ENCODE measurements around the gene ARHGEF39. TPM values are rescaled to one million over a fixed set of nuclear protein-coding genes. Genes with fewer than 3 reads are reported as not detected.

Gene ARHGEF39
- total RNA-seq, 2 experiments from 2014 or later = 16.0 to 19.9 TPM

DNA sequence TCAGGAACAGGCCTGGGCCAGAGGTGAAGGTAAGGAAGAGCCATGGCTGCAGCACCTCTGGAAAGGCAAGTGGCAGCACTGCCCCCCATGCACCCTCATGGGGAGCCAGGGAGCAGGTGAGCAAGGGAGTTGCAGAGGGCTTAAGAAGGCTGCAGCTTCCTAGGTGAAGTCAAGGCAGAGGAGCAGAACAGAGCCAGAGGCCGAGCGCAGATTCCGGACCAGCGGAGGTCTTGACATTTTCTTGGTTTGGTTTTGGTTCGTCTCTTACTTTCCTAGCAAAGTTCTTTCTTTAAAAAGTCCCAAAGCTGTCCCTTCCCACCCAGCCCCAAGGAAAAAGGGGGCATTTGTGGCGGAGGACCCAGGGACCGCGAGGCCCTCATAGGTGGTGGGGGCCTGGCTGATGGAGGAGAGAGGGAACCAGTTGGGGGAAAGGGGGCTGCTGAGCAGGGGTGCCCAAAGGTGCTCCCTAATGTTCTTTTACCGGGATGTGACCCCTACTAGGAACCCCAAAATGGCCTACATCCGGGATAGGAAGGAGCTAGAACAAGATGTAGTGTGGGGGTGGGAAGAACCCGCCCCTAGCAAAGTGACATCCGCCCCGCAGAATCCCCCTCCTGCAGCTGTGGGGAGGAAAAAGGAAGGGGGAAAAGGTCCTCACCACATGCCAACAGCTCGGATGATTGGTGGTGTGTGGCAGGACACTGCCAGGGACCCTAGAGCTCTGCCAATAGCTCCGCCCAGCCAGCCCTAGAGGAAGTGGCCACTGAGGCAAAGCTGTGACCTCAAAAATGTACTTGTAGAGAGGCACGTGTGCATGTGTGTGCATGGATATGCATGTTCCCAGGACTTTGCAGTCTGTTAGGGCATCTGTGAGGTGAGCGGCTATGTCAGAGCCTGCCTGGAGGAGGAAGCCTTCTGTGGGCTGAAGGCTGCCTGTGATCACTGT lies 45.9 kb downstream of the ARHGEF39 start:
- CTCF ChIA-PET = interaction anchor here (0.7 to 2.8 kb wide), 14 partner anchors 8 to 719 kb away, joined by 3 to 39 read pairs (median 8); partner anchors contain the start of genes ARHGEF39, CCDC107, RMRP and SIT1
- Mint-ChIP-seq H3K27me3 (no peaks in the 10 kb centered on the region), H3K36me3 (ENCODE audit: low read depth) (no peaks in the 10 kb centered on the region), H3K9me3 (no peaks in the 10 kb centered on the region), H3K27ac (peak overlapping the region; percentile 96), H3K4me3 (peak overlapping the region; percentile 86), H3K4me1 (ENCODE audit: low read depth) (peaks cover 53% of the 10 kb centered on the region)
- POLR2A ChIA-PET = interaction anchor here (0.6 to 2.8 kb wide), 15 partner anchors 8 to 113 kb away, joined by 3 to 13 read pairs (median 7); partner anchors contain the start of genes ARHGEF39, CREB3, TESK1 and TLN1
- ATAC-seq (peak; percentile 74), DNase-seq (peak; percentile 89)
- intact Hi-C loops (cut with micrococcal nuclease) = loop anchor here (2.0 kb wide), 1 partner anchor 30 kb away; no protein-coding TSS in a partner anchor
- TF ChIP-seq CTCF (IDR thresholded peaks at IDR 0.05) = no peak

GRCh38 chr9:35618325-35618727 lies 46.7 kb downstream of the ARHGEF39 start, which contains the start of gene CD72:
Gene CD72 (minus strand): TSS chr9:35618413. CDS start chr9:35618303, 110 bp downstream.
- TF ChIP-seq CTCF (IDR thresholded peaks at IDR 0.05) = no peak
- Mint-ChIP-seq H3K4me1 (ENCODE audit: low read depth) (peaks cover 53% of the 10 kb centered on the region), H3K9me3 (no peaks in the 10 kb centered on the region), H3K27ac (peak within 1 kb of the TSS; percentile 96), H3K4me3 (peak within 1 kb of the TSS; percentile 86), H3K27me3 (no peaks in the 10 kb centered on the region), H3K36me3 (ENCODE audit: low read depth) (no peaks in the 10 kb centered on the region)
- intact Hi-C loops (cut with micrococcal nuclease) = loop anchor here (2.0 kb wide), 1 partner anchor 30 kb away; no protein-coding TSS in a partner anchor
- CTCF ChIA-PET = interaction anchor here (1.9 to 4.1 kb wide), 4 partner anchors 13 to 29 kb away, joined by 5 to 44 read pairs (median 11); partner anchors contain the start of genes SIT1 and TESK1
- POLR2A ChIA-PET = interaction anchor here (0.5 to 3.6 kb wide), 6 partner anchors 10 to 47 kb away, joined by 3 to 18 read pairs (median 9); partner anchors contain the start of genes ARHGEF39 and TESK1
- ATAC-seq = no peak
- DNase-seq = no peak

DNA sequence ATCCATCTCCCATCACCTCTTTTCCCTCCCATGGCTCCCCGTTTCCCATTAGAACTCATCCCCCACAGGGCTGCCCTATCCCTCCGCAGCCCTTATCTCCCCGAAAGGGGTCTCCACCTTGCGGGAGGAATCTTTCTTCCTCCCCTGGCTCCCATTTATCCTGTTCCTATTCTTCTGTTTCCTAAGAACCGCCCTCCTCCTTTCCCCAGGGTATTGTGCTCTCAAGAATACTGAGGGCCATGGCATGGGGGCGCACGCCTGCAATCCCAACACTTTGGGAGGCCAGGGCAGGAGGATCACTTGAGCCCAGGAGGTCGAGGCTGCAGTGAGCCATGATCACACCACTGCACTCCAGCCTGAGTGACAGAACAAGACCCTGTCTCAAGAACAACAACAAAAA lies 47.4 kb downstream of the ARHGEF39 start:
- intact Hi-C loops (cut with micrococcal nuclease) = no loop called here
- POLR2A ChIA-PET = interaction anchor here (0.5 to 3.6 kb wide), 6 partner anchors 12 to 74 kb away, joined by 3 to 18 read pairs (median 4); no protein-coding TSS in a partner anchor
- no peaks in the 10 kb centered on the region for H3K9me3 Mint-ChIP-seq
- no peaks in the 10 kb centered on the region for H3K36me3 Mint-ChIP-seq (ENCODE audit: low read depth)
- no peak for TF ChIP-seq CTCF (IDR thresholded peaks at IDR 0.05)
- DNase-seq (no peak), ATAC-seq (no peak)
- CTCF ChIA-PET = interaction anchor here (0.6 to 6.8 kb wide), 19 partner anchors 8 to 112 kb away, joined by 3 to 95 read pairs (median 7); partner anchors contain the start of genes ARHGEF39, CCDC107, CREB3 and RMRP
- no peaks in the 10 kb centered on the region for H3K27me3 Mint-ChIP-seq
- peaks cover 53% of the 10 kb centered on the region for H3K4me1 Mint-ChIP-seq (ENCODE audit: low read depth)
- peak overlapping the region; percentile 86 for H3K4me3 Mint-ChIP-seq
- H3K27ac Mint-ChIP-seq = peak overlapping the region; percentile 96

- H3K36me3 Mint-ChIP-seq (ENCODE audit: low read depth) = no peaks in the 10 kb centered on the region
- peak overlapping the region; percentile 86 for H3K4me3 Mint-ChIP-seq
- CTCF ChIA-PET = interaction anchor here (0.6 to 6.8 kb wide), 22 partner anchors 9 to 118 kb away, joined by 3 to 95 read pairs (median 6); partner anchors contain the start of genes ARHGEF39, CCDC107, CREB3 and RMRP
- H3K9me3 Mint-ChIP-seq = no peaks in the 10 kb centered on the region
- intact Hi-C loops (cut with micrococcal nuclease) = no loop called here
- H3K27ac Mint-ChIP-seq = peak overlapping the region; percentile 96
- peak; percentile 45 for ATAC-seq
- H3K27me3 Mint-ChIP-seq = no peaks in the 10 kb centered on the region
- H3K4me1 Mint-ChIP-seq (ENCODE audit: low read depth) = peaks cover 49% of the 10 kb centered on the region
- TF ChIP-seq CTCF (IDR thresholded peaks at IDR 0.05) = peak; percentile 39
- peak; percentile 88 for DNase-seq
- POLR2A ChIA-PET = interaction anchor here (0.7 to 3.6 kb wide), 9 partner anchors 9 to 75 kb away, joined by 3 to 18 read pairs (median 3); partner anchors contain the start of genes CCDC107 and RMRP
Observed at GRCh38 chr9:35616681-35617459, 48.1 kb downstream of the ARHGEF39 start.

Measured in activated CD8-positive, alpha-beta T cell treated with anti-CD3 and anti-CD28 coated beads for 36 hours (primary cell).